ENCODE data around the gene RAB11FIP2. TPM values are rescaled to one million over a fixed set of nuclear protein-coding genes. Genes with fewer than 3 reads are reported as not detected.

RAB11FIP2 gene
- total RNA-seq, 4 donors from 2014 or later: 7.3 to 18.2 (median 14.1) TPM

- WGBS, 2 donors: 86 to 89% methylated on average over 2 of the region's 2 CpGs
- no peak overlapping the region for H3K4me3 ChIP-seq (ENCODE audit: low read depth, poor library complexity, severe bottlenecking)
- intact Hi-C loops (cut with DNase I; ENCODE audit: low total_unique reads): no loop called here
- no peak for DNase-seq (ENCODE audit: low spot score in 2 of 2)
- TF ChIP-seq POLR2A (IDR thresholded peaks at IDR 0.05) (no peak), CTCF (IDR thresholded peaks at IDR 0.05) (no peak)
These were observed 6.1 kb upstream of the RAB11FIP2 start for GRCh38 chr10:118052816-118053215.

GRCh38 chr10:118047880-118048279 lies 1.1 kb upstream of the RAB11FIP2 start:
- no peak overlapping the region for H3K4me3 ChIP-seq (ENCODE audit: low read depth, poor library complexity, severe bottlenecking)
- intact Hi-C loops (cut with DNase I; ENCODE audit: low total_unique reads): loop anchor here (5.0 kb wide), 1 partner anchor 1689 kb away; no protein-coding TSS in a partner anchor
- 71 to 78% methylated on average over 5 of the region's 5 CpGs for WGBS, 2 donors
- no peak for DNase-seq (ENCODE audit: low spot score in 2 of 2)
- no peak for TF ChIP-seq CTCF (IDR thresholded peaks at IDR 0.05)
- no peak for TF ChIP-seq POLR2A (IDR thresholded peaks at IDR 0.05)

GRCh38 chr10:118047157-118047719 lies 497 bp upstream of the RAB11FIP2 start:
- no peak for TF ChIP-seq POLR2A (IDR thresholded peaks at IDR 0.05)
- TF ChIP-seq CTCF (IDR thresholded peaks at IDR 0.05): no peak
- intact Hi-C loops (cut with DNase I; ENCODE audit: low total_unique reads): loop anchor here (5.0 kb wide), 1 partner anchor 1690 kb away; no protein-coding TSS in a partner anchor
- peak overlapping the region; percentile 75 for H3K4me3 ChIP-seq (ENCODE audit: low read depth, poor library complexity, severe bottlenecking)

GRCh38 chr10:118045837-118046394 lies 825 bp downstream of the RAB11FIP2 start:
- WGBS, 2 donors: 0 to 1% methylated on average over 9 to 10 of the region's 14 CpGs
- TF ChIP-seq POLR2A (IDR thresholded peaks at IDR 0.05) (no peak), CTCF (IDR thresholded peaks at IDR 0.05) (no peak)
- DNase-seq (ENCODE audit: low spot score in 2 of 2): peak; percentile 50 to 90
- intact Hi-C loops (cut with DNase I; ENCODE audit: low total_unique reads): loop anchor here (5.0 kb wide), 1 partner anchor 1691 kb away; no protein-coding TSS in a partner anchor
- peak overlapping the region; percentile 75 for H3K4me3 ChIP-seq (ENCODE audit: low read depth, poor library complexity, severe bottlenecking)

More at GRCh38 chr10:118047157-118047719, 497 bp upstream of the RAB11FIP2 start:
- peak in 1 of 2 donors; percentile 14 for DNase-seq (ENCODE audit: low spot score in 2 of 2)
- 50 to 52% methylated on average over 17 to 22 of the region's 22 CpGs for WGBS, 2 donors

GRCh38 chr10:118045158-118045836 lies 1.4 kb downstream of the RAB11FIP2 start:
- no peak for DNase-seq (ENCODE audit: low spot score in 2 of 2)
- no peak for TF ChIP-seq CTCF (IDR thresholded peaks at IDR 0.05)
- no peak for TF ChIP-seq POLR2A (IDR thresholded peaks at IDR 0.05)
- 26 to 32% methylated on average over 8 of the region's 8 CpGs for WGBS, 2 donors
- no peak overlapping the region for H3K4me3 ChIP-seq (ENCODE audit: low read depth, poor library complexity, severe bottlenecking)
- intact Hi-C loops (cut with DNase I; ENCODE audit: low total_unique reads): loop anchor here (5.0 kb wide), 1 partner anchor 1692 kb away; no protein-coding TSS in a partner anchor
